Heart right ventricle (tissue), 16 donors: Measurements from ENCODE around the gene PNPO. TPM values are rescaled to one million over a fixed set of nuclear protein-coding genes. Genes with fewer than 3 reads are reported as not detected.

ENCODE experiments used
- ATAC-seq, 8 donors: fragments of 200-7000 bp; cut with Tn5 transposase; one replicate each; pipeline ENCODE4 v1.9.1; 2020; ENCODE audit warnings: mild to moderate bottlenecking in 8 of 8, moderate library complexity in 8 of 8, moderate number of reproducible peaks in 1 of 8
- DNase-seq, 2 donors: peaks; one replicate each; pipeline ENCODE4 v3.0.0-alpha.2; 2020
- H3K27ac ChIP-seq, 10 donors: fragments of 200-600 bp; sonication (generic) in 2 of 10; one replicate each; pipeline versions ENCODE4 v1.5.0 to v1.8.0; 2020 to 2022; ENCODE audit warnings: mild to moderate bottlenecking in 3 of 10
- H3K27me3 ChIP-seq, 7 donors: fragments of 200-600 bp; one replicate each; pipeline ENCODE4 v1.8.0; 2021 to 2022; ENCODE audit warnings: mild to moderate bottlenecking in 2 of 7
- H3K36me3 ChIP-seq, 9 donors: fragments of 200-600 bp; sonication (generic) in 1 of 9; one replicate each; pipeline versions ENCODE4 v1.5.0 to v1.8.0; 2020 to 2022; ENCODE audit warnings: mild to moderate bottlenecking in 2 of 9
- H3K4me1 ChIP-seq, 9 donors: fragments of 200-600 bp; sonication (generic) in 1 of 9; one replicate each; pipeline versions ENCODE4 v1.5.0 to v1.8.0; 2020 to 2022; ENCODE audit warnings: mild to moderate bottlenecking in 4 of 9
- H3K4me3 ChIP-seq, 10 donors: fragments of 200-600 bp; sonication (generic) in 2 of 10; one replicate each; pipeline versions ENCODE4 v1.5.0 to v1.8.0; 2020 to 2022; ENCODE audit warnings: mild to moderate bottlenecking in 7 of 10, moderate library complexity in 2 of 10
- H3K9me3 ChIP-seq, 11 donors: fragments of 200-600 bp in 10 of 11; sonication (generic) in 2 of 11; one replicate each; pipeline versions ENCODE4 v1.5.0 to v1.8.0; 2013 to 2022; ENCODE audit warnings: mild to moderate bottlenecking in 2 of 11, control low read depth in 1 of 11, moderate library complexity in 1 of 11
- whole genome bisulfite sequencing, 2 donors: extraction: QIAGEN DNeasy Blood & Tissue Kit; methylation state at CpG; one replicate each; pipeline ENCODE4 v1.1.7; 2013; ENCODE audit warnings: inconsistent platforms in 1 of 2; 5-methylcytosine and 5-hydroxymethylcytosine counted together
- intact Hi-C, 10 donors: fragments of 100-400 bp; cut with DNase I; formaldehyde crosslinking; loops; one replicate each; pipeline versions ENCODE4 v1.11.1 to v1.14.2; 2022
- polyA plus RNA-seq, 2 donors: library from polyadenylated mRNA; stranded (reverse); fragments of 200-250 nt; gene quantifications; one replicate each; pipeline ENCODE4 v1.2.3, GENCODE V29; 2013
- total RNA-seq, 10 donors: library from RNA; stranded (reverse); fragmentation: NEBNext Ultra II Directional in 3 of 10; extraction: Animal tissue kit (Norgen Biotek cat#: 25700) in 3 of 10; gene quantifications; one replicate each; pipeline versions ENCODE4 v1.2.1 to v1.2.4, GENCODE V29; 2021 to 2023
- TF ChIP-seq, protein P1 (sequence below), 9 donors: fragments of 200-600 bp; sonication (generic) in 2 of 9; IDR thresholded peaks; one replicate each; pipeline versions ENCODE4 v1.5.0 to v1.8.0; 2021 to 2022; ENCODE audit warnings: antibody characterized with exemption in 9 of 9, mild to moderate bottlenecking in 5 of 9, moderate library complexity in 1 of 9
- donor health status: Arrhythmogenic right ventricular cardiomyopathy.
- donor health status: ischemic (EF 13 %, LVEDD 7.1; RV severe dilation, severe dysfunction).
- donor health status: healthy with polysubstance abuse.
- donor health status: DM: no; HTN: yes; CAD: no.
- donor health status: DM: no; HTN: no; CAD: no.
- donor health status: ischemic (EF 25% LVEDD 6.9; RV normal size, moderate dysfunction).
- donor health status: ischemic (EF 25% LVEDD 5.7; RV mildly dilated, moderate dysfunction).
- donor health status: healthy.
- donor health status: DM: yes; HTN: yes; CAD: no.
- donor health status: Ischemic cardiomyopathy.
- donor health status: ischemic (EF 35%, LVEDD 5.7; RV mildly dilated, moderate dysfunction).
- donor health status: nonischemic (EF 11% LVEDD 7.7; RV severe dilation, severe dysfunction).
- donor health status: DM: yes; HTN: yes; CAD: no.
- donor health status: PGD.
- donor health status: ischemic (EF 29% LVEDD 5.4; RV normal size, mild dysfunction).
- donor health status: nonischemic (EF 23%, LVEDD 6.1; RV moderate dilation, normal function).

Gene PNPO
- total and polyA plus RNA-seq, 12 donors, result 9.5 to 37.0 (median 29.9) TPM

- Histone ChIP-seq H3K27me3 (no peaks in the 10 kb centered on the region), H3K27ac (peak overlapping the region in 7 of 10 donors; percentile 50 to 83 (median 55)), H3K4me3 (no peak overlapping the region), H3K4me1 (peaks cover 8 to 47% (median 26%) of the 10 kb centered on the region in 9 donors), H3K36me3 (peaks cover 0 to 40% (median 3%) of the 10 kb centered on the region in 9 donors), H3K9me3 (no peaks in the 10 kb centered on the region)
- WGBS, 2 donors, result 50 to 58% methylated on average over 4 of the region's 4 CpGs
- DNase-seq (no peak), ATAC-seq (peak in 7 of 8 donors; percentile 37 to 86 (median 61))
- TF ChIP-seq, protein P1, sequence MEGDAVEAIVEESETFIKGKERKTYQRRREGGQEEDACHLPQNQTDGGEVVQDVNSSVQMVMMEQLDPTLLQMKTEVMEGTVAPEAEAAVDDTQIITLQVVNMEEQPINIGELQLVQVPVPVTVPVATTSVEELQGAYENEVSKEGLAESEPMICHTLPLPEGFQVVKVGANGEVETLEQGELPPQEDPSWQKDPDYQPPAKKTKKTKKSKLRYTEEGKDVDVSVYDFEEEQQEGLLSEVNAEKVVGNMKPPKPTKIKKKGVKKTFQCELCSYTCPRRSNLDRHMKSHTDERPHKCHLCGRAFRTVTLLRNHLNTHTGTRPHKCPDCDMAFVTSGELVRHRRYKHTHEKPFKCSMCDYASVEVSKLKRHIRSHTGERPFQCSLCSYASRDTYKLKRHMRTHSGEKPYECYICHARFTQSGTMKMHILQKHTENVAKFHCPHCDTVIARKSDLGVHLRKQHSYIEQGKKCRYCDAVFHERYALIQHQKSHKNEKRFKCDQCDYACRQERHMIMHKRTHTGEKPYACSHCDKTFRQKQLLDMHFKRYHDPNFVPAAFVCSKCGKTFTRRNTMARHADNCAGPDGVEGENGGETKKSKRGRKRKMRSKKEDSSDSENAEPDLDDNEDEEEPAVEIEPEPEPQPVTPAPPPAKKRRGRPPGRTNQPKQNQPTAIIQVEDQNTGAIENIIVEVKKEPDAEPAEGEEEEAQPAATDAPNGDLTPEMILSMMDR (IDR thresholded peaks at IDR 0.05), result no peak
- intact Hi-C loops, result no loop called here
Measured at GRCh38 chr17:47914306-47914948, 26.9 kb upstream of the PNPO start.

- intact Hi-C loops, result no loop called here
- no peak overlapping the region for H3K4me3 ChIP-seq
- H3K4me1 ChIP-seq, result peaks cover 8 to 41% (median 24%) of the 10 kb centered on the region in 9 donors
- TF ChIP-seq, protein P1 (IDR thresholded peaks at IDR 0.05), result no peak
- 49 to 54% methylated on average over 12 of the region's 12 CpGs for WGBS, 2 donors
- DNase-seq, result peak; percentile 42 to 69
- H3K27ac ChIP-seq, result peak overlapping the region in 9 of 10 donors; percentile 23 to 83 (median 55)
- H3K36me3 ChIP-seq, result peaks cover 0 to 50% (median 3%) of the 10 kb centered on the region in 9 donors
- no peaks in the 10 kb centered on the region for H3K27me3 ChIP-seq
- H3K9me3 ChIP-seq, result no peaks in the 10 kb centered on the region
- peak in 7 of 8 donors; percentile 33 to 79 (median 65) for ATAC-seq
Measured at GRCh38 chr17:47915776-47916398, 25.5 kb upstream of the PNPO start.

DNA sequence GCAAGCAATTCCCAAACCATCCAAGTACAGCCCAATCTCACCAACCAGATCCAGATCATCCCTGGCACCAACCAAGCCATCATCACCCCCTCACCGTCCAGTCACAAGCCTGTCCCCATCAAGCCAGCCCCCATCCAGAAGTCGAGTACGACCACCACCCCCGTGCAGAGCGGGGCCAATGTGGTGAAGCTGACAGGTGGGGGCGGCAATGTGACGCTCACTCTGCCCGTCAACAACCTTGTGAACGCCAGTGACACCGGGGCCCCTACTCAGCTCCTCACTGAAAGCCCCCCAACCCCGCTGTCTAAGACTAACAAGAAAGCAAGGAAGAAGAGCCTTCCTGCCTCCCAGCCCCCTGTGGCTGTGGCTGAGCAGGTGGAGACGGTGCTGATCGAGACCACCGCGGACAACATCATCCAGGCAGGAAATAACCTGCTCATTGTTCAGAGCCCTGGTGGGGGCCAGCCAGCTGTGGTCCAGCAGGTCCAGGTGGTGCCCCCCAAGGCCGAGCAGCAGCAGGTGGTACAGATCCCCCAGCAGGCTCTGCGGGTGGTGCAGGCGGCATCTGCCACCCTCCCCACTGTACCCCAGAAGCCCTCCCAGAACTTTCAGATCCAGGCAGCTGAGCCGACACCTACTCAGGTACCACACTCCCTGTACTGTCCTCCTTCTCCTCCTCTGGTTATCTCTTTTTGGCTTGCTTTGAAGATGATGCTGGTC, 24.7 kb upstream of the PNPO start:
- no peak for DNase-seq
- Histone ChIP-seq H3K9me3 (no peaks in the 10 kb centered on the region), H3K4me1 (peaks cover 8 to 41% (median 24%) of the 10 kb centered on the region in 9 donors), H3K4me3 (no peak overlapping the region), H3K27ac (peak overlapping the region in 9 of 10 donors; percentile 23 to 83 (median 55)), H3K27me3 (no peaks in the 10 kb centered on the region), H3K36me3 (peaks cover 0 to 58% (median 3%) of the 10 kb centered on the region in 9 donors)
- intact Hi-C loops, result no loop called here
- TF ChIP-seq, protein P1 (IDR thresholded peaks at IDR 0.05), result no peak
- peak in 2 of 8 donors; percentile 4 to 44 for ATAC-seq
- 89 to 92% methylated on average over 18 to 19 of the region's 19 CpGs for WGBS, 2 donors

DNA sequence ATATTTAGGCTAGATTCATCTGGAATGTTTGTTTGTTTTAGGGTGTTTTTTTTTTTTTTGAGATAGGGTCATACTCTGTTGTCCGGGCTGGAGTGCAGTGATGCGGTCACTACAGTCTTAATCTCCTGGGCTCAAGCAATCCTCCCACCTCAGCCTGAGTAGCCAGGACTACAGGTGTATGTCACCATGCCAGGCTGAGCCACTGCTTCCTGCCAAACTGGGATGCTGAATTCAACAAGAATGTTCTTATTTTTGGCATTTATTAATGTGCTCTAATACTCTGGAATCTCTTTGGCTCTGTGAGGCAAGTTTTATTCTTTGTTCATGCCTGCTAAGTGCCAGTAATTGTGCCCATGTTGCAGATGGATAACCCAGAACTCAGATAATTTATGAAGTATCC, 23.8 kb upstream of the PNPO start:
- Histone ChIP-seq H3K9me3 (no peaks in the 10 kb centered on the region), H3K27me3 (no peaks in the 10 kb centered on the region), H3K4me1 (peaks cover 8 to 41% (median 24%) of the 10 kb centered on the region in 9 donors), H3K36me3 (peaks cover 0 to 63% (median 7%) of the 10 kb centered on the region in 9 donors), H3K4me3 (no peak overlapping the region), H3K27ac (peak overlapping the region in 1 of 10 donors; percentile 41)
- DNase-seq (no peak), ATAC-seq (no peak)
- intact Hi-C loops, result no loop called here
- TF ChIP-seq, protein P1 (IDR thresholded peaks at IDR 0.05), result no peak
- 69 to 89% methylated on average over 2 of the region's 2 CpGs for WGBS, 2 donors
